ENCODE data around the gene LIN28A. TPM values are rescaled to one million over a fixed set of nuclear protein-coding genes. Genes with fewer than 3 reads are reported as not detected.

The LIN28A gene
- total and polyA plus RNA-seq, 7 experiments from 2014 or later: not detected

DNA sequence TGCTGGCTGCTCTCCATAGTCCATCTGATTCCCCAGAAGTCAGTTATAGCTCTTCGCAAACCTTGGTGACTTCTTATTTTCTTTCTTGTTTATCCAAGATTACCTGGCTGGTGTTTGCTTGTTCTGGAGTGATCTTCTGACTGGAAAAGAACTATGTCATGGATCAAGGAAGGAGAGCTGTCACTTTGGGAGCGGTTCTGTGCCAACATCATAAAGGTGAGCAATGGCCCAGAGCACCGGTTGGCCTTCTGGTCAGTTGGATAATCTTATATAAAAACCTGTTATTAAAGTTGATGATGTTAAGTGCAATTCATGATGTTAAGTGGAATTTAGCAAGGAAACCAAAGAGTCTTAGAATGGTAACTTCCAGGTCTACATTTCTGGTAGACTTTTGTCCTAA lies 22.2 kb downstream of the LIN28A start:
- peak overlapping the region; percentile 76 for H3K27ac ChIP-seq (ENCODE audit: low read depth, low read length)
- peaks cover 11 to 15% of the 10 kb centered on the region in 2 donors for H3K4me1 ChIP-seq (ENCODE audit: control insufficient read depth in 2 of 2, insufficient read depth in 2 of 2, low read length in 2 of 2)
- Mint-ChIP-seq H3K27ac (peak overlapping the region; percentile 53 to 99 (median 92)), H3K36me3 (peaks cover 0 to 8% (median 4%) of the 10 kb centered on the region in 5 donors), H3K4me1 (peaks cover 14 to 26% (median 22%) of the 10 kb centered on the region in 7 donors), H3K27me3 (peaks cover 0 to 13% (median 0%) of the 10 kb centered on the region in 5 donors), H3K4me3 (peak overlapping the region; percentile 92 to 99 (median 96)), H3K9me3 (peaks cover 0 to 2% (median 0%) of the 10 kb centered on the region in 11 donors)
- ChIA-PET POLR2A (interaction anchor here (0.6 to 2.0 kb wide), 14 partner anchors 14 to 468 kb away, joined by 3 to 37 read pairs (median 4); partner anchors contain the start of genes CEP85, GPATCH3 and HMGN2), CTCF (interaction anchor here (1.0 to 2.1 kb wide), 5 partner anchors 16 to 537 kb away, joined by 3 to 9 read pairs (median 5); no protein-coding TSS in a partner anchor)
- H3K4me3 ChIP-seq (ENCODE audit: low read length): peak overlapping the region; percentile 88
- ATAC-seq (no peak), DNase-seq (no peak)
- no peaks in the 10 kb centered on the region for H3K27me3 ChIP-seq (ENCODE audit: control insufficient read depth in 2 of 2, insufficient read depth in 2 of 2, low read length in 2 of 2)
- H3K36me3 ChIP-seq (ENCODE audit: control insufficient read depth in 2 of 3, insufficient read depth in 3 of 3, low read length in 3 of 3): peaks cover 0 to 2% (median under 1%) of the 10 kb centered on the region in 3 experiments
- no peaks in the 10 kb centered on the region for H3K9me3 ChIP-seq (ENCODE audit: control insufficient read depth in 2 of 3, low read length in 3 of 3)
- intact Hi-C loops (cut with micrococcal nuclease): loop anchor here (1.0 to 5.0 kb wide), 11 partner anchors 15 to 525 kb away; partner anchors contain the start of genes HMGN2 (in 2 of the 2), PDIK1L (in 2 of the 2), CEP85 (in 1 of the 2) and PAFAH2 (in 1 of the 2)

DNA sequence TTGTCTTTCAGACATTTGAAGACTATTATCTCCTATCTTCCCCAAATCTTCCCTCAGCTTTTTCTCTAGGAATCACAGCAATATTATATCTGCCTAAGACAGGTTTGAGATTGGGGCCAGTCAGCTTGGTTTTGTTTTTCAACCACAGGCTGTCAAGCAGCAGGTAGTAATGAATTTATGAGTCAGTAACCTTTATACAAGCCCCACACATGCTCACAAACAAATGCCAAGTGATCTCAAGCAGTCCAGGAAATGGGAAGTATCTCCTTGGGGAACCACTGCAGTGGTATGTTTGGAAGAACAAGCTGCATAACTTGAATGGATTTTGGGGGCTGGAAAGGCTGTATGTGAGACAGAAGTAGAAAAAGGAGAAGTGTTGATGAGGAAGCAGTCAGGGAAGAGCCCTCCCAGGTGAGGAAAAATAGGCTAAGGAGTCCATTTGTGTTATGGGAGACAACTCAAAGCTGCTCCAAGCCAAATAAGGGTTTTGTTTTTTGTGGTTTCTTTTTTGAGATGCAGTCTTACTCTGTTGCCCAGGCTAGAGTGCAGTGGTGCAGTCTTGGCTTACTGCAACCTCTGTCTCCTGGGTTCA lies 23.6 kb downstream of the LIN28A start:
- H3K36me3 ChIP-seq (ENCODE audit: control insufficient read depth in 2 of 3, insufficient read depth in 3 of 3, low read length in 3 of 3): peaks cover 6 to 17% (median 8%) of the 10 kb centered on the region in 3 experiments
- ChIA-PET POLR2A (interaction anchor here (1.2 kb wide), 1 partner anchor 107 kb away, joined by 8 read pairs; no protein-coding TSS in a partner anchor), CTCF (interaction anchor here (0.6 kb wide), 1 partner anchor 305 kb away, joined by 5 read pairs; no protein-coding TSS in a partner anchor)
- Mint-ChIP-seq H3K9me3 (peaks cover 0 to 2% (median 0%) of the 10 kb centered on the region in 11 donors), H3K36me3 (peaks cover 3 to 18% (median 12%) of the 10 kb centered on the region in 5 donors), H3K4me1 (peaks cover 16 to 26% (median 23%) of the 10 kb centered on the region in 7 donors), H3K27me3 (peaks cover 0 to 13% (median 0%) of the 10 kb centered on the region in 5 donors), H3K27ac (peak overlapping the region in 1 of 9 donors; percentile 84), H3K4me3 (no peak overlapping the region)
- intact Hi-C loops (cut with micrococcal nuclease): loop anchor here in 1 of 2 donors (5.0 kb wide), 1 partner anchor 527 kb away; the partner anchor contains the start of gene STMN1
- H3K27ac ChIP-seq (ENCODE audit: low read depth, low read length): no peak overlapping the region
- DNase-seq: no peak
- no peak overlapping the region for H3K4me3 ChIP-seq (ENCODE audit: low read length)
- no peaks in the 10 kb centered on the region for H3K9me3 ChIP-seq (ENCODE audit: control insufficient read depth in 2 of 3, low read length in 3 of 3)
- ATAC-seq: no peak
- H3K4me1 ChIP-seq (ENCODE audit: control insufficient read depth in 2 of 2, insufficient read depth in 2 of 2, low read length in 2 of 2): peaks cover 11 to 15% of the 10 kb centered on the region in 2 donors
- H3K27me3 ChIP-seq (ENCODE audit: control insufficient read depth in 2 of 2, insufficient read depth in 2 of 2, low read length in 2 of 2): no peaks in the 10 kb centered on the region

DNA sequence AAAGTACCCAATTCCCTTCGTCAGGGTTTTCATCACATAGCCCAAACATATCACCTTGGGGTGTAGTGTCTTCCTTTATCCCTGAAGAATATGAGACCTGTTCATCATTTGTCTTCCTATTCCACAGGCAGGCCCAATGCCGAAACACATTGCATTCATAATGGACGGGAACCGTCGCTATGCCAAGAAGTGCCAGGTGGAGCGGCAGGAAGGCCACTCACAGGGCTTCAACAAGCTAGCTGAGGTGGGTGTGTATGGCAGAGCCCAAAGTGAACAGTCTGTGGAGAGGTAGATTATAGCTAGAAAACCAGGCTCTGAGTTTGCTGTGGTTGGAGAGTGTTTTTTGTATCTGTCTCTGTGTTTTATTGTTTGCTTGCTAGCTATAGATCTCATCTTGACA lies 27.4 kb downstream of the LIN28A start:
- Histone ChIP-seq H3K36me3 (ENCODE audit: control insufficient read depth in 2 of 3, insufficient read depth in 3 of 3, low read length in 3 of 3) (peaks cover 19 to 46% (median 19%) of the 10 kb centered on the region in 3 experiments), H3K27me3 (ENCODE audit: control insufficient read depth in 2 of 2, insufficient read depth in 2 of 2, low read length in 2 of 2) (no peaks in the 10 kb centered on the region), H3K9me3 (ENCODE audit: control insufficient read depth in 2 of 3, low read length in 3 of 3) (no peaks in the 10 kb centered on the region), H3K4me1 (ENCODE audit: control insufficient read depth in 2 of 2, insufficient read depth in 2 of 2, low read length in 2 of 2) (peaks cover 4 to 7% of the 10 kb centered on the region in 2 donors), H3K27ac (ENCODE audit: low read depth, low read length) (no peak overlapping the region), H3K4me3 (ENCODE audit: low read length) (no peak overlapping the region)
- ATAC-seq (no peak), DNase-seq (no peak)
- H3K27ac Mint-ChIP-seq: no peak overlapping the region
- ChIA-PET CTCF (interaction anchor here (0.6 kb wide), 1 partner anchor 130 kb away, joined by 3 read pairs; no protein-coding TSS in a partner anchor), POLR2A (no interaction called here)
- no peaks in the 10 kb centered on the region for H3K27me3 Mint-ChIP-seq
- intact Hi-C loops (cut with micrococcal nuclease): no loop called here
- H3K4me3 Mint-ChIP-seq: no peak overlapping the region
- H3K9me3 Mint-ChIP-seq: no peaks in the 10 kb centered on the region
- H3K36me3 Mint-ChIP-seq: peaks cover 12 to 41% (median 22%) of the 10 kb centered on the region in 5 donors
- peaks cover 4 to 19% (median 10%) of the 10 kb centered on the region in 7 donors for H3K4me1 Mint-ChIP-seq

DNA sequence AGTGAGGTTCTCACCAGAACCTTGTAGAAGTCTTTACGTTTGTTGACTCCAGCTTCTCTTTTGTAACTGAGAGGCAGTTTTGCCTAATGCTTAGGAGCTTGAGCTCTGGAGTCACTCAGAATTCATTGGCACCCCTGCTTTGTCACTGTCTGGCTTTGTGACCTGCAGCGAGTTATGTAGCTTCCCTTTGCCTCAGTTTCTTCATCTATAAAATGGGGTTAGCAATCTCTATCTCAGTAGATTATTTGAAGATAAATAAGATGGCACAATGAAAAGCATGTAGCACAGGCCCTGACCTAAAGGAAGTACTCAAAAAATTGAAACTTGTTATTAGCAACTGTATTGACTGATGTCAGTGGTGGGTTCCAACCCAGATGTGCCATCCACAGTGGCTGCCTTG lies 29.6 kb downstream of the LIN28A start:
- Histone ChIP-seq H3K9me3 (ENCODE audit: control insufficient read depth in 2 of 3, low read length in 3 of 3) (no peaks in the 10 kb centered on the region), H3K27ac (ENCODE audit: low read depth, low read length) (no peak overlapping the region), H3K27me3 (ENCODE audit: control insufficient read depth in 2 of 2, insufficient read depth in 2 of 2, low read length in 2 of 2) (no peaks in the 10 kb centered on the region), H3K36me3 (ENCODE audit: control insufficient read depth in 2 of 3, insufficient read depth in 3 of 3, low read length in 3 of 3) (peaks cover 19 to 67% (median 30%) of the 10 kb centered on the region in 3 experiments), H3K4me3 (ENCODE audit: low read length) (no peak overlapping the region), H3K4me1 (ENCODE audit: control insufficient read depth in 2 of 2, insufficient read depth in 2 of 2, low read length in 2 of 2) (no peaks in the 10 kb centered on the region)
- DNase-seq: no peak
- ATAC-seq: no peak
- Mint-ChIP-seq H3K4me3 (no peak overlapping the region), H3K27ac (no peak overlapping the region), H3K36me3 (peaks cover 17 to 52% (median 26%) of the 10 kb centered on the region in 5 donors), H3K27me3 (no peaks in the 10 kb centered on the region), H3K9me3 (no peaks in the 10 kb centered on the region), H3K4me1 (peaks cover 0 to 8% (median 0%) of the 10 kb centered on the region in 7 donors)
- POLR2A ChIA-PET: no interaction called here
- CTCF ChIA-PET: no interaction called here
- intact Hi-C loops (cut with micrococcal nuclease): no loop called here

DNA sequence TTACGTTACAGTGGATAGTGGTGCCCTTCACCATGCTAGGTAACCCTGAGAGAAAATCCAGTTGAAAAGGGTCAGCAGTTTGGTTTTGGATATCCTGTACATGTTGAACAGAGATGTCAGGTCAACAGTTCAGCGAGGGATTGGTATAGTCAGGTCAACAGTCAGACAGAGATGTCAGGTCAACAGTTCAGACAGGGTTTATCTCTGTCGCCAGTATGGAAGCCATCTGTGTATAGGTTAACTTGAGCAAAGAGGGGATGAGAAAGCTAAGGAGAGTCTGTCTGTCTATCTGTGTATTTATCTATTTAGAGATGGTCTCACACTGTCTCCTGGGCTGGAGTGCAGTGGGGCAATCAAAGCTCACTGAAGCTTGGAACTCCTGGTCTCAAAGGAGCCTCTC lies 39.3 kb downstream of the LIN28A start:
- Mint-ChIP-seq H3K36me3 (peaks cover 0 to 48% (median 25%) of the 10 kb centered on the region in 5 donors), H3K4me1 (peaks cover 0 to 3% (median 0%) of the 10 kb centered on the region in 7 donors), H3K27me3 (no peaks in the 10 kb centered on the region), H3K27ac (no peak overlapping the region), H3K9me3 (no peaks in the 10 kb centered on the region), H3K4me3 (no peak overlapping the region)
- POLR2A ChIA-PET: interaction anchor here (0.5 to 1.3 kb wide), 3 partner anchors 15 to 767 kb away, joined by 3 to 5 read pairs (median 4); no protein-coding TSS in a partner anchor
- H3K27ac ChIP-seq (ENCODE audit: low read depth, low read length): no peak overlapping the region
- peaks cover 0 to 51% (median 0%) of the 10 kb centered on the region in 3 experiments for H3K36me3 ChIP-seq (ENCODE audit: control insufficient read depth in 2 of 3, insufficient read depth in 3 of 3, low read length in 3 of 3)
- no peaks in the 10 kb centered on the region for H3K4me1 ChIP-seq (ENCODE audit: control insufficient read depth in 2 of 2, insufficient read depth in 2 of 2, low read length in 2 of 2)
- DNase-seq (no peak), ATAC-seq (no peak)
- H3K9me3 ChIP-seq (ENCODE audit: control insufficient read depth in 2 of 3, low read length in 3 of 3): no peaks in the 10 kb centered on the region
- intact Hi-C loops (cut with micrococcal nuclease): no loop called here
- H3K27me3 ChIP-seq (ENCODE audit: control insufficient read depth in 2 of 2, insufficient read depth in 2 of 2, low read length in 2 of 2): no peaks in the 10 kb centered on the region
- CTCF ChIA-PET: no interaction called here
- H3K4me3 ChIP-seq (ENCODE audit: low read length): no peak overlapping the region

- H3K36me3 Mint-ChIP-seq: peaks cover 0 to 49% (median 25%) of the 10 kb centered on the region in 5 donors
- Histone ChIP-seq H3K36me3 (ENCODE audit: control insufficient read depth in 2 of 3, insufficient read depth in 3 of 3, low read length in 3 of 3) (peaks cover 0 to 45% (median 0%) of the 10 kb centered on the region in 3 experiments), H3K27ac (ENCODE audit: low read depth, low read length) (no peak overlapping the region), H3K27me3 (ENCODE audit: control insufficient read depth in 2 of 2, insufficient read depth in 2 of 2, low read length in 2 of 2) (no peaks in the 10 kb centered on the region), H3K4me1 (ENCODE audit: control insufficient read depth in 2 of 2, insufficient read depth in 2 of 2, low read length in 2 of 2) (no peaks in the 10 kb centered on the region), H3K9me3 (ENCODE audit: control insufficient read depth in 2 of 3, low read length in 3 of 3) (no peaks in the 10 kb centered on the region), H3K4me3 (ENCODE audit: low read length) (no peak overlapping the region)
- H3K4me3 Mint-ChIP-seq: no peak overlapping the region
- H3K4me1 Mint-ChIP-seq: peaks cover 0 to 3% (median 0%) of the 10 kb centered on the region in 7 donors
- DNase-seq (no peak), ATAC-seq (no peak)
- POLR2A ChIA-PET: no interaction called here
- CTCF ChIA-PET: interaction anchor here (0.6 kb wide), 1 partner anchor 436 kb away, joined by 8 read pairs; no protein-coding TSS in a partner anchor
- H3K27ac Mint-ChIP-seq: peak overlapping the region in 1 of 9 donors; percentile 45
- H3K9me3 Mint-ChIP-seq: no peaks in the 10 kb centered on the region
- no peaks in the 10 kb centered on the region for H3K27me3 Mint-ChIP-seq
- intact Hi-C loops (cut with micrococcal nuclease): no loop called here
These were observed 40.3 kb downstream of the LIN28A start for GRCh38 chr1:26450908-26451307.
